Measurements from ENCODE around the gene KLHL29.

DNA sequence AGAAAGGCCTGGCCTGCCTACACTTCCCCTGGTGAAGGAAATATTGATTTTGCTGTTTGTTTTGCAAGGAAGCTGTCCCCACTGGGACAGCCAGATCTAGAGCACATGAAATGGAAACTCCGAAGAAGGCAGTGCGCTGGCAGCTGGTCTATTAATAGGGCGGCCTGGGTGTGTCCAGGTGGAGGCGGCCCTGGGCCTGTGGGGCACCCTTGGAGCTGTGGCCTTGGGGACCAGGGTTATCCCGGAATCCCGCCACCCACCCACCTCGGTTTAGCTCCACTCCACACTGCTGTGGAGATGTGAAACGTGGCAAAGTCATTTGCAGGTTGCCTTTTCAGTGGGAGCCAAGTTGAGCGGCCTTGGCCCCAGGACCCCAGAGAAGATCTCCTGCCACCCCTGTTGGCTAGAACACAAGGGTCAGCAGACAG is 204.3 kb downstream of the KLHL29 start:
- TF ChIP-seq EZH2 (optimal IDR thresholded peaks at IDR 0.05; ENCODE audit: low read depth, low read length) (no peak), EZH2phosphoT487 (IDR thresholded peaks at IDR 0.05; ENCODE audit: low read length) (no peak)
- TF ChIP-seq, protein P1, sequence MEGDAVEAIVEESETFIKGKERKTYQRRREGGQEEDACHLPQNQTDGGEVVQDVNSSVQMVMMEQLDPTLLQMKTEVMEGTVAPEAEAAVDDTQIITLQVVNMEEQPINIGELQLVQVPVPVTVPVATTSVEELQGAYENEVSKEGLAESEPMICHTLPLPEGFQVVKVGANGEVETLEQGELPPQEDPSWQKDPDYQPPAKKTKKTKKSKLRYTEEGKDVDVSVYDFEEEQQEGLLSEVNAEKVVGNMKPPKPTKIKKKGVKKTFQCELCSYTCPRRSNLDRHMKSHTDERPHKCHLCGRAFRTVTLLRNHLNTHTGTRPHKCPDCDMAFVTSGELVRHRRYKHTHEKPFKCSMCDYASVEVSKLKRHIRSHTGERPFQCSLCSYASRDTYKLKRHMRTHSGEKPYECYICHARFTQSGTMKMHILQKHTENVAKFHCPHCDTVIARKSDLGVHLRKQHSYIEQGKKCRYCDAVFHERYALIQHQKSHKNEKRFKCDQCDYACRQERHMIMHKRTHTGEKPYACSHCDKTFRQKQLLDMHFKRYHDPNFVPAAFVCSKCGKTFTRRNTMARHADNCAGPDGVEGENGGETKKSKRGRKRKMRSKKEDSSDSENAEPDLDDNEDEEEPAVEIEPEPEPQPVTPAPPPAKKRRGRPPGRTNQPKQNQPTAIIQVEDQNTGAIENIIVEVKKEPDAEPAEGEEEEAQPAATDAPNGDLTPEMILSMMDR (IDR thresholded peaks at IDR 0.05; ENCODE audit: low read length), result no peak
